ENCODE results near the gene RBM20.

Gene RBM20

DNA sequence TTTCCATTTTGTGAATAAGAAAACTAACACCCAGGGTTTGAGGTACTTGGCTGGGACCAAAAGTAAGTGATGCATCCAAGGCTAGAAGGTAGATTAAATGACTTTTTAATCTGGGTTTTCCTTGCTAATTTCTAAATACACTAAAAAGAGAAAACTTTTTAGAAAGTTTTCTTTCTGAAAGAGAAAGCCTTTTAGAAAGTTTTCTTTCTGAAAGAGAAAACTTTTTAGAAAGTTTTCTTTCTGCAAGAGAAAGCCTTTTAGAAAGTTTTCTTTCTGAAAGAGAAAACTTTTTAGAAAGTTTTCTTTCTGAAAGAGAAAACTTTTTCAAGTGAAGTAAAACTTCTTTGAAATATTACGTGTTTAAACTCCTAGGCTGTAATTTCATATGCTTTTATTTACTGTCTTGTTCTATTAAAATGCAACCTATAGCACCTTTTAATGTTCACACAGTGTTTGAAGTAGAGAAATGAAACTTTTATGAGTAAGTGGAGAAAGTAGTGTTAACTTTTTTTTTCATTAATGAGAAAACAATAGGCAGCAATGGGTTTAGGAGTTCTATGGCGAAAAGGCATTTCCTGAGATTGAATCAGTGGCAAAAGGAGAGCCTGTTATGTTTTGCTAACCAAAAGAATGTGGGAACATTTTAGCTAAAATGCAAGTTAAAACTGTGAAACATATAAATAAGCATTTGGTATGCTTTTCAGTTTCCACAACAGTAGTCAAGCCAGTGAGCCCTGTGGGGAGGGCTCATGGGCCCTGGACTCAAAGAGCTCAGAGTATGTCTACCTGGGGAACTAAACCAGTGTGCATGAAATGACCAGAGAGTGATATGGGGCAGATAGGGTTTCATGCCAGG, 103.7 kb downstream of the RBM20 start:
- Histone ChIP-seq H3K4me3 (no peak overlapping the region), H3K9ac (no peak overlapping the region), H3K4me2 (no peak overlapping the region), H3K27ac (no peak overlapping the region), H3K36me3 (no peaks in the 10 kb centered on the region), H4K20me1 (no peaks in the 10 kb centered on the region), H3K27me3 (no peaks in the 10 kb centered on the region), H3K9me3 (replicated peaks in 1 of 11) (peaks cover 0 to 12% (median 6%) of the 10 kb centered on the region in 11 experiments; a peak in 12 of 22 replicates), H3K4me1 (peaks cover 5 to 13% (median 9%) of the 10 kb centered on the region in 10 experiments; a peak in 17 of 20 replicates)
- TF ChIP-seq Cebpa-rat (IDR thresholded peaks at IDR 0.05) = no peak

DNA sequence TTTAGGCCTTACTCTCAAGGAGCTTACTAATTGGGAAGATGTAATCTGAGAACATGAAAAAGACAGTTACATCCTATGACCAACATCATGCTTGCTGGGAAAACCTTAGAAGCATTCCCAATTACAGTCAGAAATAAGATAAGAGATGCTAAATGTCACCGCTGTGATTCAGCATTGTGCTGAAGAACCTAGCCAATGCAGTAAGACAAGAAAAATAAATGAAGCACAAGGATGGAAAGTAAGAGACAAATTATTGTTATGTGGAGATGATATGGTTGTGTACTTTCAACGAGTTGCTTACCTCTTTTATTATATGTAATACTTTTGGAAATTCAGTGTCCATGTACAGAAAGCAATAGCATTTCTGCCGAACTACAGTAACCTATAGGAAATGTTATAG, 104.8 kb downstream of the RBM20 start:
- peaks cover 5 to 13% (median 9%) of the 10 kb centered on the region in 10 experiments; a peak in 17 of 20 replicates for H3K4me1 ChIP-seq
- no peak for TF ChIP-seq Cebpa-rat (IDR thresholded peaks at IDR 0.05)
- H3K4me3 ChIP-seq = no peak overlapping the region
- no peaks in the 10 kb centered on the region for H4K20me1 ChIP-seq
- H3K9me3 ChIP-seq (replicated peaks in 1 of 11) = peaks cover 0 to 12% (median 6%) of the 10 kb centered on the region in 11 experiments; a peak in 12 of 22 replicates
- no peak overlapping the region for H3K4me2 ChIP-seq
- no peaks in the 10 kb centered on the region for H3K36me3 ChIP-seq
- H3K27ac ChIP-seq = no peak overlapping the region
- H3K27me3 ChIP-seq = no peaks in the 10 kb centered on the region
- no peak overlapping the region for H3K9ac ChIP-seq

DNA sequence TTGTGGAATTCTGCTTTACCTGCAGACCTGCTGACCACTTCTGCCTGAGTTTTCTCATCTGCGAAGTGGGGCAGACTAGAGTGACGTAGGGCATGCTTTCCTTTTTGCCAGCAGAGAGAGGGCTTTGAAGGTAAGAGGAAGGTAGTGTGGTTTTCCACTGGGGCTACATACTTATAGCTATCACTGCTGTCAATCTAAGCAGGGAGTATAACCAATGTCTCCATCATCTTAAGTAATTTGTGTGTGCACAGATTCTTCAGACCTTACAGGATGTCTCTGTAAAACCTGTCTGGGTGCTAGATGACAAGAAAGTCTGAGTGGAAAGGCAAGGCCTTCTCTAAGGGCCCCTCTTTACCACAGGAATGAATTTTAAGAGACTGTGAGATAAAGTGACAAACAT, 106.8 kb downstream of the RBM20 start:
- no peak overlapping the region for H3K27ac ChIP-seq
- H3K27me3 ChIP-seq = no peaks in the 10 kb centered on the region
- H3K4me2 ChIP-seq = no peak overlapping the region
- peaks cover 0 to 12% (median 6%) of the 10 kb centered on the region in 11 experiments; a peak in 12 of 22 replicates for H3K9me3 ChIP-seq (replicated peaks in 1 of 11)
- H3K4me1 ChIP-seq = no peaks in the 10 kb centered on the region; a peak in 1 of 20 replicates
- H4K20me1 ChIP-seq = no peaks in the 10 kb centered on the region
- TF ChIP-seq Cebpa-rat (IDR thresholded peaks at IDR 0.05) = no peak
- H3K36me3 ChIP-seq = no peaks in the 10 kb centered on the region
- H3K4me3 ChIP-seq = no peak overlapping the region
- H3K9ac ChIP-seq = no peak overlapping the region

DNA sequence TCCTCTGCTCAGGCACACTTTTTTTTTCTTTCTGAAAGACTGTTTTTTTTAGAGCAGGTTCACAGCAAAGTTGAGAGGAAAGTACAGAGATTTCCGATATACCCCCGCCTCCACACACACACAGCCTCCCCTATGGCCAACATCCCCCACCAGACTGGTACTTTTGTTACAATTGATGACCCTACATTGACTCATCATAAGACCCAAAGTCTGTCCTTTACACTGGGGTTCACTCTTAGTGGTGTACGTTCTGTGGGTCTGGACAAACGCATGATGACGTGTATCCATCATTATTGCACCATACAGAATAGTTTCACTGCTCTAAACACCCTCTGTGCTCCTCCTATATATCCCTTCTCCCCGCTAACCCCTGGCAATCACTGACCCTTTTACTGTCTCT, 107.7 kb downstream of the RBM20 start:
- no peaks in the 10 kb centered on the region for H3K36me3 ChIP-seq
- no peak overlapping the region for H3K4me2 ChIP-seq
- no peak overlapping the region for H3K4me3 ChIP-seq
- no peaks in the 10 kb centered on the region for H3K27me3 ChIP-seq
- peaks cover 0 to 12% (median 6%) of the 10 kb centered on the region in 11 experiments; a peak in 12 of 22 replicates for H3K9me3 ChIP-seq (replicated peaks in 1 of 11)
- H3K9ac ChIP-seq = no peak overlapping the region
- H3K27ac ChIP-seq = no peak overlapping the region
- no peaks in the 10 kb centered on the region for H3K4me1 ChIP-seq
- H4K20me1 ChIP-seq = no peaks in the 10 kb centered on the region
- TF ChIP-seq Cebpa-rat (IDR thresholded peaks at IDR 0.05) = no peak

DNA sequence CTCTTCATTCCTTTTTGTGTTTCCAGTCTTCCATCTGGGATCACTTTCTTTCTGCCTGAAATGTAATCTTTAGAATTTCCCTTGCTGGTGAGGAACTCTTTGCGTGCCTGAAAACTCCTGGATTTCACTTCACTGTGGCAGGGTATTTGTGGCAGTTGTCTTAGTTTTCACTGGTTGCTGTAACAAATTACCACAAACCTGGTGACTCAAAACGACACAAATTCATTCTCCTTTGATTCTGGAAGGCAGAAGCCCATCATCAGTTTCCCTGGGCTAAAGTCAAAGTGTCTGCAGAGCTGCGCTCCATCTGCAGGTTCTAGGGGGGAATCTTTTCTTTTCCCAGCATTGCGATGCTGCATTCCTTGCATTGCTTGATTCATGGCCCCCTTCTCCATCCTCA, 109.3 kb downstream of the RBM20 start:
- Histone ChIP-seq H3K4me3 (no peak overlapping the region), H3K4me1 (no peaks in the 10 kb centered on the region)

DNA sequence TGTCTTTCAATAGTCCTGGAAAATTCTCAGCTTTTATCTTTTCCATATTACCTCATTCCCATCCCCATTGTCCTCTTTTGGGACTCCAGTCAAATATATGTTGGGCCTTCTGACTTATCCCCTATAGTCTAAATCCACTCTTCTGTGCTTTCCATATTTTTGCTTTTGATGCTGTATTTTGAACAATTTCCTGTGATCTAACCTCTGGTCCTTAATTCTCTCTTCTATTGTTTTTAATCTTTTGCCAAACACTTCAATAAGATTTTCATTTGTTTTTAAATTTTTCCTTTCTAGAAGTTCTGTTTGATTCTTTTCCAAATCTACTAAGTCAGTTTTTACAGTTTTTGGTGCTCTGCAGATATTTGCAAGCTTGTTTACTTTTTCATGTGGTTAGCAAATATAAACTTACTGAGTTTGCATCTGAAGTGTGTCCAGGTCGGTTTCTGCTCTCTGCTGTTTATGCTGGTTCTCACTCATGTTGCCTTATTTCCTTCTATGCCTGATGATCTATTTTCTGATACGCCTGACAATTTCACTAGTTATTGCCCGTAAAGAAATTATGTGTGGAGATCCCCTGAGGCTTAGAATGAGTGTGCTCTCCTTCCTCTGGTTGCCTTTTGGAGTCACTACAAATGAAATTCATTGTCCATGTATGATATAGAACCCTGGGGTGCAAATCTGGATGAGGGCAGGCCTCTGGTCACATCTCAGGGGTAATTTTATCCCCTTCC, 110.4 kb downstream of the RBM20 start:
- no peaks in the 10 kb centered on the region for H3K4me1 ChIP-seq
- TF ChIP-seq Cebpa-rat (IDR thresholded peaks at IDR 0.05) = no peak
- H3K36me3 ChIP-seq = no peaks in the 10 kb centered on the region
- H3K9me3 ChIP-seq (replicated peaks in 1 of 11) = peaks cover 0 to 2% (median 0%) of the 10 kb centered on the region in 11 experiments; a peak in 1 of 22 replicates
- no peaks in the 10 kb centered on the region for H3K27me3 ChIP-seq
- 0 out of 22 replicates have a peak overlapping the region, but pooled peaks of 1 of the 11 experiments have one; percentile 3 for H3K4me2 ChIP-seq
- no peak overlapping the region for H3K27ac ChIP-seq
- H3K9ac ChIP-seq = no peak overlapping the region
- no peaks in the 10 kb centered on the region for H4K20me1 ChIP-seq
- H3K4me3 ChIP-seq = no peak overlapping the region

More for the DNA sequence above, 109.3 kb downstream of the RBM20 start:
- Histone ChIP-seq H3K36me3 (no peaks in the 10 kb centered on the region), H3K9ac (no peak overlapping the region), H3K27me3 (no peaks in the 10 kb centered on the region), H4K20me1 (no peaks in the 10 kb centered on the region), H3K4me2 (no peak overlapping the region), H3K27ac (no peak overlapping the region), H3K9me3 (replicated peaks in 1 of 11) (peaks cover 0 to 12% (median 6%) of the 10 kb centered on the region in 11 experiments; a peak in 12 of 22 replicates)
- TF ChIP-seq Cebpa-rat (IDR thresholded peaks at IDR 0.05) = no peak

DNA sequence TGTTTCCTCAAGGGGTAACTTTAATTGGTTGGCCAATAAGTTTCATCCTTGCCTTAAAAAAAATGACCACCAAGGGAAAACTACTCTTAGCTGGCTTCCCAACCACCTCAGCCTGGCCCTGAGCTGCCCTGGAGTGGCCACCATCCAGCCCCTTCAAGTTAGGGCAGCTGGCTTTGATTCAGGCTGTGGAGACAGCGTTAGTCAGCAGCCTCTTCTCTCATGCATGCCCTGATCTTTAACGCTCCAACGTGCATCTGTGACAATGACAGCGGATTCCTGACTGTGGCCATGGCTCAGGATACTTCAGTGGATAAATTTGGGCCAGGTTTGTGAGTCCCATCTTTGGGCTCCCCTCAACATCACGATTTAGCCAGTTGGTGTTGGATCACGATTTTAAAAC, 111.6 kb downstream of the RBM20 start:
- H3K4me3 ChIP-seq = no peak overlapping the region
- no peaks in the 10 kb centered on the region for H3K27me3 ChIP-seq
- no peak for TF ChIP-seq Cebpa-rat (IDR thresholded peaks at IDR 0.05)
- H3K4me2 ChIP-seq = no peak overlapping the region
- no peaks in the 10 kb centered on the region for H3K4me1 ChIP-seq
- no peaks in the 10 kb centered on the region for H3K36me3 ChIP-seq
- no peak overlapping the region for H3K27ac ChIP-seq
- no peak overlapping the region for H3K9ac ChIP-seq
- no peaks in the 10 kb centered on the region for H4K20me1 ChIP-seq
- no peaks in the 10 kb centered on the region for H3K9me3 ChIP-seq (replicated peaks in 1 of 11)

DNA sequence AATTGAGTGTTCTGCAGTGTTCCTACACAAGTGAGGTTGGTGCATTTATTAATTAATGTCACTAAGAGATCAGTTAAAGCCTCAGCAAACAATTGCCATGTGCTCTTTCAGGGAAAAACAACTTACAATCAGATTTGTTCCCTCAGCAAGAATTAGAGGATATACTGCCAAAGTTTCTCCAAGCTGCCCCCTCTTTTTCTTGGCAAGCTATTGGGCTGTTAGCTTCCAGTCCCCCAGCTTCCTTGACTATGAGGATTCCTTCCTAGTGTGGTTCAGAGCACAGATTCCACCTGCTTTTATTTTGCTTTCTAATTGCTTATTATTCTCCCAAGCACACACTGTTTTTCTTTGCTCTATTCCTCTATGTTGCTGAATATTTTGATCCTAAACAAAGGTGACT, 112.7 kb downstream of the RBM20 start:
- no peaks in the 10 kb centered on the region for H3K27me3 ChIP-seq
- H3K27ac ChIP-seq = no peak overlapping the region
- H3K4me3 ChIP-seq = no peak overlapping the region
- no peaks in the 10 kb centered on the region for H3K9me3 ChIP-seq (replicated peaks in 1 of 11)
- H3K4me1 ChIP-seq = no peaks in the 10 kb centered on the region
- no peaks in the 10 kb centered on the region for H4K20me1 ChIP-seq
- H3K36me3 ChIP-seq = no peaks in the 10 kb centered on the region
- H3K4me2 ChIP-seq = no peak overlapping the region
- TF ChIP-seq Cebpa-rat (IDR thresholded peaks at IDR 0.05) = no peak
- no peak overlapping the region for H3K9ac ChIP-seq

DNA sequence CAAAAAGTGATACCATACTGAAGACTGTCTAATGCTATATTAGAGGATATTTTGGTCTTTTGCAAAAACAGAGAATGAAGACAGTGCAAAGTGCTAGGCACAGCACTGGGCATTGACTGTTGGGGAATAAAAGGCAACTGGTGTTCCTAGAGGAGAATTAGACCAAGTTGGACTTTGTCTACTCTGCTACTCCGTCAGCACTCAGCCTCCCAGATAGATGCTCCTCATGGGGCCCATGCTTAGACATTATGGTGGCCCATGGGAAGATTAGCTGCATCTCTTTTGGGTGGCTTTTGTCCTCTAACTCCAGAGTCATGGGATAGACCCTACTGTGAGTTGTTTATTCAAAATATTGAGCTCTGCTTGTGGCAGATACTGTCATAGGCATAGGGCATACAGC, 113.5 kb downstream of the RBM20 start:
- no peak overlapping the region for H3K27ac ChIP-seq
- H3K4me2 ChIP-seq = no peak overlapping the region
- no peak overlapping the region for H3K9ac ChIP-seq
- no peaks in the 10 kb centered on the region for H3K27me3 ChIP-seq
- H3K4me1 ChIP-seq = no peaks in the 10 kb centered on the region
- H3K36me3 ChIP-seq = no peaks in the 10 kb centered on the region
- no peak overlapping the region for H3K4me3 ChIP-seq
- no peak for TF ChIP-seq Cebpa-rat (IDR thresholded peaks at IDR 0.05)
- no peaks in the 10 kb centered on the region for H3K9me3 ChIP-seq (replicated peaks in 1 of 11)
- no peaks in the 10 kb centered on the region for H4K20me1 ChIP-seq
